H1 (cell line): ENCODE measurements around the gene ARHGAP27. TPM values are rescaled to one million over a fixed set of nuclear protein-coding genes. Genes with fewer than 3 reads are reported as not detected.

Experiments used
- CTCF ChIA-PET: fragments of 300-600 bp; sonication (Branson Sonifier 250); formaldehyde crosslinking; loops from one replicate; lab custom pipeline; 2021; ENCODE audit not compliant: partially characterized antibody; lab: Charles Lee
- POLR2A ChIA-PET: fragments of 300-600 bp; sonication (Branson Sonifier 250); formaldehyde crosslinking; loops from one replicate; lab custom pipeline; 2021; ENCODE audit warnings: inconsistent platforms; ENCODE audit not compliant: partially characterized antibody; lab: Charles Lee
- DNase-seq, 2 experiments: peaks; one replicate each; pipeline versions ENCODE4 v3.0.0 to v3.0.0-alpha.2; 2010 to 2022; ENCODE audit warnings: low spot score in 2 of 2, low read depth in 1 of 2, mixed read lengths in 1 of 2
- FAIRE-seq: peaks from 2 replicates; lab custom pipeline; 2011; peaks lifted over from hg19 to GRCh38; lab: Jason Lieb, UNC
- H2AFZ ChIP-seq: 2 replicates; pipeline ENCODE4 v1.8.1; 2012; ENCODE audit warnings: low read length, inconsistent platforms
- H2AK5ac ChIP-seq: 2 replicates; pipeline ENCODE4 v1.6.1; 2013; ENCODE audit warnings: low read depth, low read length
- H2BK120ac ChIP-seq: replicated peaks from 2 replicates; pipeline ENCODE3; 2013; ENCODE audit warnings: low read depth, low read length, inconsistent platforms
- H2BK12ac ChIP-seq: 2 replicates; pipeline ENCODE4 v1.6.1; 2013; ENCODE audit warnings: low read depth, low read length
- H2BK15ac ChIP-seq: 2 replicates; pipeline ENCODE4 v1.6.1; 2013; ENCODE audit warnings: low read length
- H2BK20ac ChIP-seq: 2 replicates; pipeline ENCODE4 v1.6.1; 2013; ENCODE audit warnings: low read length
- H2BK5ac ChIP-seq: 2 replicates; pipeline ENCODE4 v1.6.1; 2013; ENCODE audit warnings: low read depth, low read length
- H3K14ac ChIP-seq: 2 replicates; pipeline ENCODE4 v1.6.1; 2013; ENCODE audit warnings: inconsistent platforms; ENCODE audit not compliant: insufficient read length
- H3K18ac ChIP-seq: 2 replicates; pipeline ENCODE4 v1.6.1; 2013; ENCODE audit warnings: low read length; ENCODE audit errors: extremely low read depth
- H3K23ac ChIP-seq: 2 replicates; pipeline ENCODE4 v1.6.1; 2013; ENCODE audit warnings: inconsistent platforms; ENCODE audit not compliant: insufficient read length
- H3K23me2 ChIP-seq: 2 replicates; pipeline ENCODE4 v1.6.1; 2013; ENCODE audit warnings: low read depth, low read length
- H3K27ac ChIP-seq: 2 replicates; pipeline ENCODE4 v1.6.1; 2011; ENCODE audit warnings: low read depth, low read length, inconsistent platforms
- H3K27me3 ChIP-seq, 4 experiments: replicated peaks in 1 of 4; 1 replicate in 1 of 4; 2 replicates in 3 of 4; pipeline versions ENCODE4 v1.6.1 to v1.8.1; 2011 to 2013; ENCODE audit warnings: low read length in 3 of 4, mild to moderate bottlenecking in 3 of 4, inconsistent platforms in 2 of 4, mixed read lengths in 2 of 4, moderate library complexity in 1 of 4; ENCODE audit not compliant: control insufficient read depth in 3 of 4, insufficient read depth in 3 of 4; ENCODE audit errors: extremely low read depth in 1 of 4
- H3K36me3 ChIP-seq, 4 experiments: 2 replicates each; pipeline versions ENCODE4 v1.6.1 to v1.8.1; 2011 to 2013; ENCODE audit warnings: mild to moderate bottlenecking in 4 of 4, low read length in 3 of 4, moderate library complexity in 2 of 4, control low read depth in 1 of 4, inconsistent platforms in 1 of 4; ENCODE audit not compliant: insufficient read depth in 4 of 4, control insufficient read depth in 2 of 4
- H3K4ac ChIP-seq: replicated peaks from 2 replicates; pipeline ENCODE3; 2013; ENCODE audit warnings: low read length, low read depth, mixed read lengths, inconsistent platforms; ENCODE audit not compliant: insufficient read length
- H3K4me1 ChIP-seq, 4 experiments: replicated peaks in 1 of 4; 1 replicate in 1 of 4; 2 replicates in 3 of 4; pipeline versions ENCODE4 v1.6.1 to v1.8.1; 2011 to 2013; ENCODE audit warnings: low read length in 3 of 4, inconsistent platforms in 2 of 4, mixed read lengths in 1 of 4; ENCODE audit not compliant: insufficient read depth in 4 of 4, control insufficient read depth in 3 of 4
- H3K4me2 ChIP-seq, 2 experiments: 2 replicates each; pipeline versions ENCODE4 v1.6.1 to v1.8.1; 2011 to 2013; ENCODE audit warnings: low read depth in 2 of 2, low read length in 2 of 2, control low read depth in 1 of 2, inconsistent platforms in 1 of 2, mild to moderate bottlenecking in 1 of 2; ENCODE audit not compliant: insufficient read depth in 1 of 2
- H3K4me3 ChIP-seq, 4 experiments: fragments of 200-600, 300-600 bp in 1 of 4; sonication (generic), shearing (Covaris generic), sonication (Bioruptor Twin) in 1 of 4; 2 replicates each; pipeline versions ENCODE4 v1.5.1 to v1.8.1; 2011 to 2016; ENCODE audit warnings: low read length in 4 of 4, low read depth in 3 of 4, control low read depth in 2 of 4, inconsistent platforms in 2 of 4, mild to moderate bottlenecking in 2 of 4, mixed read lengths in 1 of 4, moderate library complexity in 1 of 4; ENCODE audit not compliant: insufficient read depth in 2 of 4; ENCODE audit errors: extremely low read depth in 1 of 4
- H3K56ac ChIP-seq: replicated peaks from 2 replicates; pipeline ENCODE3; 2013; ENCODE audit warnings: low read depth, mild to moderate bottlenecking, mixed read lengths, low read length, inconsistent platforms; ENCODE audit not compliant: insufficient read length
- H3K79me1 ChIP-seq: 2 replicates; pipeline ENCODE4 v1.6.1; 2013; ENCODE audit warnings: low read depth, low read length, control low read depth
- H3K79me2 ChIP-seq, 2 experiments: 2 replicates each; pipeline versions ENCODE4 v1.6.1 to v1.8.1; 2012 to 2013; ENCODE audit warnings: low read length in 2 of 2, mild to moderate bottlenecking in 2 of 2, inconsistent platforms in 1 of 2; ENCODE audit not compliant: insufficient read depth in 2 of 2, control insufficient read depth in 1 of 2
- H3K9ac ChIP-seq, 4 experiments: replicated peaks in 1 of 4; 1 replicate in 1 of 4; 2 replicates in 3 of 4; pipeline versions ENCODE4 v1.6.1 to v1.8.1; 2011 to 2013; ENCODE audit warnings: low read depth in 3 of 4, low read length in 3 of 4, control low read depth in 2 of 4, mild to moderate bottlenecking in 2 of 4, moderate library complexity in 2 of 4, inconsistent platforms in 1 of 4; ENCODE audit errors: extremely low read depth in 1 of 4
- H3K9me3 ChIP-seq, 2 experiments: 2 replicates each; pipeline versions ENCODE4 v1.6.1 to v1.8.1; 2012 to 2013; ENCODE audit warnings: mild to moderate bottlenecking in 2 of 2, moderate library complexity in 2 of 2, control low read depth in 1 of 2, inconsistent platforms in 1 of 2, low read depth in 1 of 2, low read length in 1 of 2, mixed read lengths in 1 of 2; ENCODE audit not compliant: insufficient read depth in 2 of 2
- H4K20me1 ChIP-seq, 2 experiments: replicated peaks in 1 of 2; 2 replicates each; pipeline versions ENCODE3 to v1.8.1; 2011 to 2013; ENCODE audit warnings: inconsistent platforms in 2 of 2, low read length in 2 of 2, mild to moderate bottlenecking in 1 of 2; ENCODE audit not compliant: insufficient read depth in 2 of 2, control insufficient read depth in 1 of 2
- H4K5ac ChIP-seq: 2 replicates; pipeline ENCODE4 v1.6.1; 2013; ENCODE audit warnings: low read length, low read depth, mixed read lengths, inconsistent platforms; ENCODE audit not compliant: insufficient read length
- H4K8ac ChIP-seq: 2 replicates; pipeline ENCODE4 v1.8.0; 2013; ENCODE audit warnings: mild to moderate bottlenecking, moderate library complexity, low read length, inconsistent platforms; ENCODE audit not compliant: insufficient read depth; ENCODE audit errors: extremely low read depth
- H4K91ac ChIP-seq: replicated peaks from 2 replicates; pipeline ENCODE3; 2013; ENCODE audit warnings: low read length, mixed read lengths, inconsistent platforms; ENCODE audit not compliant: insufficient read length
- ASH2L ChIP-seq: fragments of 200-600, 300-600 bp; sonication (generic); IDR thresholded peaks from one replicate; pipeline ENCODE4 v1.7.1; 2017; ENCODE audit warnings: low read length
- BCL11A ChIP-seq, 2 experiments: IDR thresholded peaks; one replicate each; pipeline ENCODE4 v1.6.1; 2011; ENCODE audit warnings: low read depth in 2 of 2, low read length in 2 of 2, mild to moderate bottlenecking in 2 of 2
- GTF2F1 ChIP-seq: IDR thresholded peaks from 2 replicates; pipeline ENCODE4 v1.6.1; 2012; ENCODE audit warnings: low read depth, low read length, improper control_type of control experiment, borderline replicate concordance
- MAFK ChIP-seq: IDR thresholded peaks from 2 replicates; pipeline ENCODE4 v1.6.1; 2012; ENCODE audit warnings: low read depth, mild to moderate bottlenecking, improper control_type of control experiment, low read length
- POLR2A ChIP-seq, 2 experiments: IDR thresholded peaks; 1 replicate in 1 of 2; 2 replicates in 1 of 2; pipeline ENCODE4 v1.6.1; 2011; ENCODE audit warnings: low read depth in 2 of 2, low read length in 2 of 2, mild to moderate bottlenecking in 2 of 2; ENCODE audit errors: control extremely low read depth in 1 of 2
- RAD21 ChIP-seq, 2 experiments: IDR thresholded peaks in 1 of 2; conservative IDR thresholded peaks in 1 of 2; 2 replicates each; pipeline ENCODE4 v1.6.1; 2011; ENCODE audit warnings: low read depth in 2 of 2, low read length in 2 of 2, improper control_type of control experiment in 1 of 2, inconsistent platforms in 1 of 2, mild to moderate bottlenecking in 1 of 2, moderate library complexity in 1 of 2
- RFX5 ChIP-seq: IDR thresholded peaks from 2 replicates; pipeline ENCODE4 v1.6.1; 2011; ENCODE audit warnings: low read depth, low read length, improper control_type of control experiment, borderline replicate concordance
- SIX5 ChIP-seq: IDR thresholded peaks from 2 replicates; pipeline ENCODE4 v1.6.1; 2011; ENCODE audit warnings: mild to moderate bottlenecking, low read depth, low read length
- SP1 ChIP-seq: IDR thresholded peaks from 2 replicates; pipeline ENCODE4 v1.6.1; 2011; ENCODE audit warnings: low read depth, low read length
- SRF ChIP-seq: IDR thresholded peaks from 2 replicates; pipeline ENCODE4 v1.6.1; 2011; ENCODE audit warnings: mild to moderate bottlenecking, low read depth, low read length, moderate library complexity
- TBP ChIP-seq: IDR thresholded peaks from 2 replicates; pipeline ENCODE4 v1.6.1; 2011; ENCODE audit warnings: low read depth, low read length, improper control_type of control experiment
- TEAD4 ChIP-seq: IDR thresholded peaks from 2 replicates; pipeline ENCODE4 v1.6.1; 2012; ENCODE audit warnings: low read depth, low read length, inconsistent platforms, mixed read lengths
- WGBS, 2 experiments: shearing (Covaris generic) in 1 of 2; methylation state at CpG; one replicate each; pipeline versions ENCODE4 v1.1.6 to v1.1.7; 2013 to 2015; ENCODE audit warnings: low lambda C conversion rate in 2 of 2, mixed read lengths in 2 of 2, inconsistent platforms in 1 of 2, low coverage in 1 of 2, missing lambda C conversion rate in 1 of 2; ENCODE audit not compliant: insufficient replicate concordance in 2 of 2, insufficient coverage in 1 of 2, insufficient read length in 1 of 2; ENCODE audit errors: extremely low coverage in 1 of 2, missing lambda C conversion rate in 1 of 2; 5-methylcytosine and 5-hydroxymethylcytosine counted together
- polyA plus RNA-seq, 7 experiments: library from polyadenylated mRNA; depleted of rRNA in 3 of 7; stranded (reverse) in 5 of 7; unstranded in 2 of 7; fragments of >200 nt in 5 of 7; fragments of 200-250 nt in 2 of 7; gene quantifications; 1 replicate in 5 of 7; 2 replicates in 1 of 7; 4 replicates in 1 of 7; pipeline versions ENCODE4 v1.2.1 to v1.2.3, GENCODE V29; 2011 to 2013; ENCODE audit warnings: missing spikeins in 2 of 7, mixed read lengths in 2 of 7
- total RNA-seq: library from RNA; stranded (reverse); fragmentation: NEBNext Ultra II Directional; extraction: Animal tissue kit (Norgen Biotek cat#: 25700); gene quantifications from 2 replicates; pipeline ENCODE4 v1.2.1, GENCODE V29; 2021
- TF ChIP-seq, protein P1 (sequence below): IDR thresholded peaks from 2 replicates; pipeline ENCODE4 v1.6.1; 2011; ENCODE audit warnings: low read length, improper control_type of control experiment

ARHGAP27 gene
- total and polyA plus RNA-seq, 2 of the 8 experiments (the other 6 are each of a cell fraction or from before 2014, with no cell fraction given): 11.6 to 13.1 TPM

DNA sequence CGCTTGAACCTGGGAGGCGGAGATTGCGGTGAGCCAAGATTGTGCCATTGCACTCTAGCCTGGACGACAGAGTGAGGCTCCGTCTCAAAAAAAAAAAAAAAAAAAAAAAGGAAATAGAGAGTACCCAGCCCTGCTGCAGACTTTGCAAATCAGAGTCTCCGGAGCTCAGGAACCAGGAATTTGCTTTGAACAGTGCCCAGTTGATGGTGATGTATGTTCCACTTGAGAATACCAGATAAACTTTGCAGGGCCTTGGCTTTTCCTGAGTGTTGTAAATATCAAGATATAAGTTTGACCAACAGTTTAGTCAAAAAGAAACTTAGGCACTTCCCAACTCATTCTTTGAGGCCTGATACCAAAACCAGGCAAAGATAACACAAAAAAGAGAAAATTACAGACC is 85.2 kb downstream of the ARHGAP27 start:
- no peaks in the 10 kb centered on the region for H3K79me1 ChIP-seq
- no peak overlapping the region for H2BK15ac ChIP-seq
- no peaks in the 10 kb centered on the region for H3K27me3 ChIP-seq
- TF ChIP-seq RFX5: no peak
- no peak for TF ChIP-seq TBP
- TF ChIP-seq GTF2F1: no peak
- no peak for TF ChIP-seq ASH2L
- no peak for TF ChIP-seq SIX5
- TF ChIP-seq BCL11A (IDR thresholded peaks at IDR 0.05; ENCODE audit: low read depth in 2 of 2, low read length in 2 of 2): no peak
- TF ChIP-seq MAFK: no peak
- TF ChIP-seq, protein P1, sequence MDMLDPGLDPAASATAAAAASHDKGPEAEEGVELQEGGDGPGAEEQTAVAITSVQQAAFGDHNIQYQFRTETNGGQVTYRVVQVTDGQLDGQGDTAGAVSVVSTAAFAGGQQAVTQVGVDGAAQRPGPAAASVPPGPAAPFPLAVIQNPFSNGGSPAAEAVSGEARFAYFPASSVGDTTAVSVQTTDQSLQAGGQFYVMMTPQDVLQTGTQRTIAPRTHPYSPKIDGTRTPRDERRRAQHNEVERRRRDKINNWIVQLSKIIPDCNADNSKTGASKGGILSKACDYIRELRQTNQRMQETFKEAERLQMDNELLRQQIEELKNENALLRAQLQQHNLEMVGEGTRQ: no peak
- TF ChIP-seq SRF: no peak
- TF ChIP-seq POLR2A (IDR thresholded peaks at IDR 0.05; ENCODE audit: control extremely low read depth in 1 of 2, low read depth in 2 of 2, low read length in 2 of 2): no peak
- no peak for TF ChIP-seq RAD21 (IDR thresholded peaks at IDR 0.05 in 1 of 2, conservative IDR thresholded peaks at IDR 0.05 in 1 of 2; ENCODE audit: low read depth in 2 of 2, low read length in 2 of 2)
- TF ChIP-seq SP1: no peak
- TF ChIP-seq TEAD4: no peak
- TF ChIP-seq, all 59 proteins: peak for 0
- H4K8ac ChIP-seq: no peak overlapping the region
- no peak overlapping the region for H2BK20ac ChIP-seq
- CTCF ChIA-PET: interaction anchor here (0.8 to 2.0 kb wide), 5 partner anchors 12 to 42 kb away, joined by 3 to 9 read pairs (median 4); partner anchors contain the start of gene MAP3K14
- FAIRE-seq (no peak), DNase-seq (no peak)
- no peak overlapping the region for H3K18ac ChIP-seq
- POLR2A ChIA-PET: no interaction called here
- H3K4ac ChIP-seq: no peak overlapping the region
- no peaks in the 10 kb centered on the region for H3K36me3 ChIP-seq
- 96% methylated on average over 4 of the region's 6 CpGs; no CpG with 5 or more reads in 1 of the 2 experiments for WGBS, 2 experiments
- H4K5ac ChIP-seq: no peak overlapping the region
- no peak overlapping the region for H2BK12ac ChIP-seq
- no peak overlapping the region for H2BK5ac ChIP-seq
- no peak overlapping the region for H2AK5ac ChIP-seq
- no peaks in the 10 kb centered on the region for H3K79me2 ChIP-seq
- no peak overlapping the region for H3K4me2 ChIP-seq
- H3K27ac ChIP-seq: no peak overlapping the region
- no peaks in the 10 kb centered on the region for H3K23me2 ChIP-seq
- no peak overlapping the region for H3K56ac ChIP-seq
- no peak overlapping the region for H3K23ac ChIP-seq
- no peak overlapping the region for H2AFZ ChIP-seq
- H3K14ac ChIP-seq: no peak overlapping the region
- H3K4me3 ChIP-seq: no peak overlapping the region
- H4K91ac ChIP-seq: no peak overlapping the region
- no peak overlapping the region for H2BK120ac ChIP-seq
- H3K4me1 ChIP-seq: peaks cover 0 to 1% (median 0%) of the 10 kb centered on the region in 4 experiments; a peak in 2 of 7 replicates
- no peak overlapping the region for H3K9ac ChIP-seq
- no peaks in the 10 kb centered on the region for H4K20me1 ChIP-seq
- 0 out of 4 replicates have a peak, but pooled peaks cover 0 to 2% of the 10 kb centered on the region in 2 experiments for H3K9me3 ChIP-seq
